HFFc6 (cell line): ENCODE measurements around the gene ALPL. TPM values are rescaled to one million over a fixed set of nuclear protein-coding genes. Genes with fewer than 3 reads are reported as not detected.

ENCODE experiments used
- DNase-seq: peaks from one replicate; pipeline ENCODE4 v3.0.0-alpha.2; 2018
- H3K27ac Mint-ChIP-seq: 2 replicates; pipeline ENCODE4 v1.8.0; 2020; ENCODE audit warnings: mild to moderate bottlenecking, mixed read lengths
- H3K27me3 Mint-ChIP-seq: 2 replicates; pipeline ENCODE4 v1.8.0; 2021; ENCODE audit warnings: mild to moderate bottlenecking, moderate library complexity, mixed read lengths; ENCODE audit not compliant: insufficient read depth
- H3K36me3 Mint-ChIP-seq: 2 replicates; pipeline ENCODE4 v1.8.0; 2021; ENCODE audit warnings: low read depth, mixed read lengths
- H3K4me1 Mint-ChIP-seq: 2 replicates; pipeline ENCODE4 v1.8.0; 2020; ENCODE audit warnings: low read depth, mixed read lengths
- H3K4me3 Mint-ChIP-seq: 2 replicates; pipeline ENCODE4 v1.8.0; 2020; ENCODE audit warnings: mild to moderate bottlenecking, moderate library complexity, mixed read lengths
- H3K9me3 Mint-ChIP-seq: 2 replicates; pipeline ENCODE4 v1.8.0; 2020; ENCODE audit warnings: mild to moderate bottlenecking, mixed read lengths
- CTCF ChIP-seq: fragments of 200-600 bp; sonication (generic); IDR thresholded peaks from 2 replicates; pipeline ENCODE4 v1.5.0; 2021; ENCODE audit warnings: antibody characterized with exemption, mild to moderate bottlenecking
- total RNA-seq, 6 experiments: library from RNA; stranded (reverse); fragmentation: NEBNext Ultra II Directional; extraction: Animal tissue kit (Norgen Biotek cat#: 25700); gene quantifications; 2 replicates in 1 of 6; 3 replicates in 5 of 6; pipeline ENCODE4 v1.2.3, GENCODE V29; 2021

Gene ALPL
- total RNA-seq, 6 experiments from 2014 or later = 0.19 to 0.21 TPM; not detected in 4

- DNase-seq = no peak
- Mint-ChIP-seq H3K4me1 (peaks cover 19% of the 10 kb centered on the region), H3K36me3 (no peaks in the 10 kb centered on the region), H3K27me3 (peaks cover 8% of the 10 kb centered on the region), H3K27ac (no peak overlapping the region), H3K9me3 (no peaks in the 10 kb centered on the region), H3K4me3 (no peak overlapping the region)
- TF ChIP-seq CTCF = no peak
These were observed 63.6 kb downstream of the ALPL start for GRCh38 chr1:21572735-21573277.

- Mint-ChIP-seq H3K9me3 (no peaks in the 10 kb centered on the region), H3K27me3 (peaks cover 6% of the 10 kb centered on the region), H3K4me3 (no peak overlapping the region), H3K36me3 (no peaks in the 10 kb centered on the region), H3K4me1 (peaks cover 13% of the 10 kb centered on the region), H3K27ac (no peak overlapping the region)
- TF ChIP-seq CTCF = no peak
- DNase-seq = no peak
These were observed 64.3 kb downstream of the ALPL start for GRCh38 chr1:21573475-21573874.

GRCh38 chr1:21573971-21574465, 64.8 kb downstream of the ALPL start:
- Mint-ChIP-seq H3K36me3 (no peaks in the 10 kb centered on the region), H3K27ac (no peak overlapping the region), H3K9me3 (no peaks in the 10 kb centered on the region), H3K4me3 (no peak overlapping the region), H3K4me1 (peaks cover 8% of the 10 kb centered on the region; the same call in 1 of the 2 replicates), H3K27me3 (peaks cover 5% of the 10 kb centered on the region)
- TF ChIP-seq CTCF = peak; percentile 76
- peak; percentile 55 for DNase-seq

- Mint-ChIP-seq H3K27ac (no peak overlapping the region), H3K36me3 (no peaks in the 10 kb centered on the region), H3K4me1 (peaks cover 8% of the 10 kb centered on the region; the same call in 1 of the 2 replicates), H3K4me3 (no peak overlapping the region), H3K9me3 (no peaks in the 10 kb centered on the region), H3K27me3 (peaks cover 8% of the 10 kb centered on the region)
- TF ChIP-seq CTCF = no peak
- no peak for DNase-seq
These were observed 65.4 kb downstream of the ALPL start for GRCh38 chr1:21574466-21575151.

- no peak for DNase-seq
- no peaks in the 10 kb centered on the region for H3K9me3 Mint-ChIP-seq
These were observed 66.2 kb downstream of the ALPL start for GRCh38 chr1:21575351-21575942.

More at GRCh38 chr1:21575351-21575942, 66.2 kb downstream of the ALPL start:
- Mint-ChIP-seq H3K36me3 (no peaks in the 10 kb centered on the region), H3K27ac (no peak overlapping the region), H3K4me1 (peaks cover 8% of the 10 kb centered on the region; the same call in 1 of the 2 replicates), H3K4me3 (no peak overlapping the region), H3K27me3 (peaks cover 15% of the 10 kb centered on the region)
- TF ChIP-seq CTCF = no peak
